Hypothalamus (tissue), 51 donors: ENCODE results near the gene SNX1.
A peak's percentile ranks its signal among the peaks of the same experiment; 100 is the strongest.
"Not testable (repeated sequence)": the region's sequence is repeated elsewhere in the genome, so short reads cannot be mapped to it uniquely, and the experiment has no call there.

ENCODE experiments used
- DNase-seq, 51 donors: peaks; one replicate each; lab custom pipeline; 2025; lab: John Stamatoyannopoulos, UW

SNX1 gene

GRCh38 chr15:64112073-64112772 is 16.4 kb downstream of the SNX1 start:
- DNase-seq: no peak

- DNase-seq: no peak
These were observed 17.1 kb downstream of the SNX1 start for GRCh38 chr15:64112904-64113303.

- no peak for DNase-seq
These were observed 22.1 kb downstream of the SNX1 start for GRCh38 chr15:64117759-64118487.

GRCh38 chr15:64120322-64120721 is 24.5 kb downstream of the SNX1 start:
- not testable (repeated sequence) for DNase-seq

GRCh38 chr15:64121614-64122013 is 25.8 kb downstream of the SNX1 start:
- DNase-seq: no peak

GRCh38 chr15:64122444-64122843 is 26.7 kb downstream of the SNX1 start:
- peak in 8 of 51 donors; percentile 5 to 71 (median 37) for DNase-seq

- DNase-seq: peak in 42 of 51 donors; percentile 23 to 94 (median 76)
These were observed 27.2 kb downstream of the SNX1 start for GRCh38 chr15:64122936-64123351.

- DNase-seq: no peak
These were observed 30.2 kb downstream of the SNX1 start for GRCh38 chr15:64125978-64126377.

- DNase-seq: no peak
These were observed 31.9 kb downstream of the SNX1 start for GRCh38 chr15:64127521-64128270.

GRCh38 chr15:64130159-64130558 is 34.4 kb downstream of the SNX1 start:
- no peak for DNase-seq

- DNase-seq: peak in 11 of 51 donors; percentile 11 to 50 (median 34)
These were observed 35.8 kb downstream of the SNX1 start for GRCh38 chr15:64131547-64131946.

- DNase-seq: no peak
These were observed 36.4 kb downstream of the SNX1 start for GRCh38 chr15:64132217-64132616.

GRCh38 chr15:64133623-64134344 is 38.0 kb downstream of the SNX1 start:
- no peak for DNase-seq

GRCh38 chr15:64134345-64134829 is 38.6 kb downstream of the SNX1 start:
- peak in 40 of 51 donors; percentile 14 to 86 (median 68) for DNase-seq

GRCh38 chr15:64136347-64136746 is 40.6 kb downstream of the SNX1 start:
- DNase-seq: no peak

- DNase-seq: peak in 21 of 51 donors; percentile 26 to 68 (median 48)
These were observed 41.5 kb downstream of the SNX1 start for GRCh38 chr15:64137226-64137833.

GRCh38 chr15:64138331-64138941 is 42.7 kb downstream of the SNX1 start:
- no peak for DNase-seq

GRCh38 chr15:64141798-64142512 is 46.2 kb downstream of the SNX1 start:
- DNase-seq: peak in 6 of 51 donors; percentile 29 to 56 (median 37)

GRCh38 chr15:64143276-64143675 is 47.5 kb downstream of the SNX1 start:
- no peak for DNase-seq
